ENCODE data around the gene KRTAP5-3. TPM values are rescaled to one million over a fixed set of nuclear protein-coding genes. Genes with fewer than 3 reads are reported as not detected.
A peak's percentile ranks its signal among the peaks of the same experiment; 100 is the strongest.

The KRTAP5-3 gene
- total and polyA plus RNA-seq, 2 experiments from 2014 or later, result not detected

GRCh38 chr11:1629326-1630185 is 21.3 kb upstream of the KRTAP5-3 start, which contains the start of gene KRTAP5-5:
KRTAP5-5 (plus strand) TSS chr11:1629775; CDS start chr11:1629841, 66 bp downstream.
- Histone ChIP-seq H3K36me3 (replicated peaks; ENCODE audit: insufficient read depth, low read depth) (no peaks in the 10 kb centered on the region), H3K4me2 (no peak within 1 kb of the TSS), H3K4me3 (no peak within 1 kb of the TSS), H3K79me2 (no peaks in the 10 kb centered on the region), H3K4me1 (ENCODE audit: insufficient read depth) (no peaks in the 10 kb centered on the region), H4K20me1 (ENCODE audit: insufficient read depth, poor library complexity, severe bottlenecking) (no peaks in the 10 kb centered on the region), H3K27ac (no peak within 1 kb of the TSS), H3K27me3 (peaks cover 11% of the 10 kb centered on the region), H2AFZ (no peak within 1 kb of the TSS), H3K9me3 (ENCODE audit: low read depth) (no peaks in the 10 kb centered on the region), H3K9me2 (replicated peaks; ENCODE audit: insufficient read depth) (no peaks in the 10 kb centered on the region)
- WGBS (ENCODE audit: low lambda C conversion rate, missing lambda C conversion rate), result 88% methylated on average over 25 of the region's 26 CpGs
- DNase-seq (ENCODE audit: low spot score), result no peak
- TF ChIP-seq EZH2 (IDR thresholded peaks at IDR 0.05; ENCODE audit: borderline replicate concordance) (no peak), CTCF (IDR thresholded peaks at IDR 0.05; ENCODE audit: poor library complexity) (no peak), EZH2phosphoT487 (IDR thresholded peaks at IDR 0.05; ENCODE audit: low read depth, severe bottlenecking, unreplicated experiment) (no peak)

- no peak for TF ChIP-seq EZH2 (IDR thresholded peaks at IDR 0.05; ENCODE audit: borderline replicate concordance)
- TF ChIP-seq CTCF (IDR thresholded peaks at IDR 0.05; ENCODE audit: poor library complexity), result peak; percentile 87
- Histone ChIP-seq H3K27ac (no peak overlapping the region), H3K27me3 (peaks cover 11% of the 10 kb centered on the region), H4K20me1 (ENCODE audit: insufficient read depth, poor library complexity, severe bottlenecking) (no peaks in the 10 kb centered on the region), H3K36me3 (replicated peaks; ENCODE audit: insufficient read depth, low read depth) (no peaks in the 10 kb centered on the region), H3K4me3 (no peak overlapping the region), H3K9me2 (replicated peaks; ENCODE audit: insufficient read depth) (no peaks in the 10 kb centered on the region), H3K4me1 (ENCODE audit: insufficient read depth) (no peaks in the 10 kb centered on the region), H3K4me2 (no peak overlapping the region), H3K9me3 (ENCODE audit: low read depth) (no peaks in the 10 kb centered on the region), H2AFZ (no peak overlapping the region), H3K79me2 (no peaks in the 10 kb centered on the region)
- DNase-seq (ENCODE audit: low spot score), result peak; percentile 75
- WGBS (ENCODE audit: low lambda C conversion rate, missing lambda C conversion rate), result 38% methylated on average over 35 of the region's 35 CpGs
Measured at GRCh38 chr11:1628506-1629325, 20.5 kb upstream of the KRTAP5-3 start.

GRCh38 chr11:1625541-1625940 is 17.3 kb upstream of the KRTAP5-3 start:
- H3K4me3 ChIP-seq, result no peak overlapping the region
- WGBS (ENCODE audit: low lambda C conversion rate, missing lambda C conversion rate), result 94% methylated on average over 13 of the region's 13 CpGs
- H3K27me3 ChIP-seq, result peaks cover 9% of the 10 kb centered on the region

More at GRCh38 chr11:1625541-1625940, 17.3 kb upstream of the KRTAP5-3 start:
- Histone ChIP-seq H2AFZ (no peak overlapping the region), H3K79me2 (no peaks in the 10 kb centered on the region), H3K4me1 (ENCODE audit: insufficient read depth) (no peaks in the 10 kb centered on the region), H3K4me2 (no peak overlapping the region), H3K27ac (no peak overlapping the region), H4K20me1 (ENCODE audit: insufficient read depth, poor library complexity, severe bottlenecking) (no peaks in the 10 kb centered on the region), H3K36me3 (replicated peaks; ENCODE audit: insufficient read depth, low read depth) (no peaks in the 10 kb centered on the region), H3K9me3 (ENCODE audit: low read depth) (no peaks in the 10 kb centered on the region), H3K9me2 (replicated peaks; ENCODE audit: insufficient read depth) (no peaks in the 10 kb centered on the region)
- no peak for TF ChIP-seq EZH2phosphoT487 (IDR thresholded peaks at IDR 0.05; ENCODE audit: low read depth, severe bottlenecking, unreplicated experiment)
- no peak for TF ChIP-seq EZH2 (IDR thresholded peaks at IDR 0.05; ENCODE audit: borderline replicate concordance)
- TF ChIP-seq CTCF (IDR thresholded peaks at IDR 0.05; ENCODE audit: poor library complexity), result no peak
- no peak for DNase-seq (ENCODE audit: low spot score)

Data from hepatocyte (in vitro differentiated cells).